HepG2 (cell line): ENCODE measurements around the gene TEX261. TPM values are rescaled to one million over a fixed set of nuclear protein-coding genes. Genes with fewer than 3 reads are reported as not detected.

Experiments
- ATAC-seq: fragments of 200-7000 bp; cut with Tn5 transposase; 3 replicates; pipeline ENCODE4 v1.9.1; 2020; ENCODE audit warnings: mild to moderate bottlenecking, moderate library complexity
- BruUV-seq: library from RNA; stranded (reverse); fragments of 400-500 nt; replicated peaks from 2 replicates; lab custom pipeline; 2021; lab: Mats Ljungman, UMichigan
- CTCF ChIA-PET: fragments of 300-600 bp; formaldehyde crosslinking; extraction: SDS; loops from one replicate; lab custom pipeline; 2021; ENCODE audit warnings: low total read pairs, inconsistent platforms, low intra/inter-chr PET ratio; lab: Yijun Ruan, JAX
- POLR2A ChIA-PET: fragments of 350-600 bp; sonication (Branson Sonifier 250); formaldehyde crosslinking; loops from one replicate; lab custom pipeline; 2020; ENCODE audit warnings: antibody characterized with exemption, inconsistent platforms; lab: Yijun Ruan, JAX
- DNase-seq: peaks from one replicate; pipeline ENCODE4 v3.0.0-alpha.2; 2015; ENCODE audit warnings: low spot score
- FAIRE-seq: peaks from 3 replicates; lab custom pipeline; 2011; peaks lifted over from hg19 to GRCh38; lab: Jason Lieb, UNC
- H2AFZ ChIP-seq: one replicate; pipeline ENCODE4 v1.6.1; 2011; ENCODE audit warnings: low read length, inconsistent platforms
- H3K27ac ChIP-seq: fragments of 300-600 bp; 3 replicates; pipeline ENCODE4 v1.8.0; 2011; ENCODE audit warnings: mixed run types, mild to moderate bottlenecking, mixed read lengths, low read length, inconsistent platforms; ENCODE audit not compliant: insufficient read depth; ENCODE audit errors: extremely low read length
- H3K27me3 ChIP-seq, 2 experiments: fragments of 200-600 bp in 1 of 2; 2 replicates in 1 of 2; 3 replicates in 1 of 2; pipeline versions ENCODE4 v1.6.0 to v1.8.0; 2011; ENCODE audit warnings: low read length in 2 of 2, mild to moderate bottlenecking in 2 of 2, moderate library complexity in 2 of 2, inconsistent platforms in 1 of 2; ENCODE audit not compliant: insufficient read depth in 2 of 2, control insufficient read depth in 1 of 2
- H3K36me3 ChIP-seq, 2 experiments: fragments of 200-600 bp in 1 of 2; replicated peaks in 1 of 2; 2 replicates in 1 of 2; 3 replicates in 1 of 2; pipeline versions ENCODE4 v1.5.1 to v1.8.0; 2011; ENCODE audit warnings: low read length in 2 of 2, inconsistent platforms in 1 of 2; ENCODE audit not compliant: insufficient read depth in 2 of 2, control insufficient read depth in 1 of 2
- H3K4me1 ChIP-seq: 2 replicates; pipeline ENCODE4 v1.5.1; 2012; ENCODE audit warnings: low read length, inconsistent platforms; ENCODE audit not compliant: insufficient read depth
- H3K4me2 ChIP-seq: 2 replicates; pipeline ENCODE4 v1.6.0; 2011; ENCODE audit warnings: low read depth, low read length, inconsistent platforms
- H3K4me3 ChIP-seq, 3 experiments: fragments of 200-600 bp in 1 of 3; sonication (generic), shearing (Covaris generic) in 1 of 3; replicated peaks in 1 of 3; 2 replicates each; pipeline ENCODE4 v1.5.1; 2011 to 2016; ENCODE audit warnings: low read length in 3 of 3, inconsistent platforms in 2 of 3, low read depth in 2 of 3, mild to moderate bottlenecking in 2 of 3, control low read depth in 1 of 3, mixed read lengths in 1 of 3; ENCODE audit not compliant: insufficient read depth in 1 of 3
- H3K79me2 ChIP-seq: one replicate; pipeline ENCODE4 v1.6.1; 2011; ENCODE audit warnings: low read length, inconsistent platforms; ENCODE audit not compliant: insufficient read depth
- H3K9ac ChIP-seq: 2 replicates; pipeline ENCODE4 v1.6.0; 2011; ENCODE audit warnings: mild to moderate bottlenecking, low read depth, low read length, inconsistent platforms; ENCODE audit not compliant: insufficient read depth
- H3K9me3 ChIP-seq: 2 replicates; pipeline ENCODE4 v1.5.1; 2012; ENCODE audit warnings: mild to moderate bottlenecking, low read length
- H4K20me1 ChIP-seq: 2 replicates; pipeline ENCODE4 v1.6.0; 2011; ENCODE audit warnings: inconsistent platforms, mild to moderate bottlenecking, low read length, moderate library complexity; ENCODE audit not compliant: insufficient read depth
- HMGA1 ChIP-seq: sonication (generic); formaldehyde crosslinking; conservative IDR thresholded peaks from 2 replicates; pipeline ENCODE4 v1.4.0; 2020; ENCODE audit warnings: missing genetic modification reagents
- MYC ChIP-seq: sonication (generic); formaldehyde crosslinking; IDR thresholded peaks from 2 replicates; pipeline ENCODE4 v1.9.0; 2021; ENCODE audit warnings: missing genetic modification reagents, borderline replicate concordance
- ONECUT2 ChIP-seq: sonication (generic); formaldehyde crosslinking; IDR thresholded peaks from 2 replicates; pipeline ENCODE4 v1.4.0; 2020; ENCODE audit warnings: missing genetic modification reagents
- SIX1 ChIP-seq: sonication (generic); formaldehyde crosslinking; IDR thresholded peaks from 2 replicates; pipeline ENCODE4 v1.4.0; 2020; ENCODE audit warnings: missing genetic modification reagents, borderline replicate concordance
- SOX6 ChIP-seq, 2 experiments: fragments of 450-650 bp in 1 of 2; sonication (generic) in 1 of 2; formaldehyde crosslinking in 1 of 2; IDR thresholded peaks; 2 replicates each; pipeline versions ENCODE4 v1.4.0 to v1.6.1; 2017 to 2020; ENCODE audit warnings: antibody characterized with exemption in 1 of 2, mild to moderate bottlenecking in 1 of 2, missing genetic modification reagents in 1 of 2
- SSRP1 ChIP-seq: IDR thresholded peaks from 2 replicates; pipeline ENCODE4 v1.6.1; 2016; ENCODE audit warnings: control low read depth
- WGBS: methylation state at CpG from one replicate; pipeline ENCODE4 v1.1.6; 2017; ENCODE audit warnings: low lambda C conversion rate; 5-methylcytosine and 5-hydroxymethylcytosine counted together
- in situ Hi-C: cut with HindIII; loops from 2 replicates; pipeline ENCODE4 v1.10.0; 2017; ENCODE audit warnings: low pct_unique_long_range_greater_than_20kb; ENCODE audit not compliant: extremely low pct_ligation_motif_present
- intact Hi-C: fragments of 100-400 bp; cut with micrococcal nuclease; formaldehyde crosslinking; loops from one replicate; pipeline ENCODE4 v1.10.0; 2022; ENCODE audit not compliant: unreplicated experiment
- polyA plus RNA-seq, 8 experiments: library from polyadenylated mRNA; depleted of rRNA in 3 of 8; stranded (reverse) in 7 of 8; unstranded in 1 of 8; fragments of >200 nt; fragmentation: Illumina TruSeq in 4 of 8; extraction: Trizol in 4 of 8; gene quantifications; 2 replicates each; pipeline versions ENCODE4 v1.2.1 to v1.2.3, GENCODE V29; 2011 to 2016; ENCODE audit warnings: low read depth in 4 of 8, missing spikeins in 1 of 8, mixed read lengths in 1 of 8; ENCODE audit not compliant: insufficient read depth in 1 of 8
- total RNA-seq, 5 experiments: library from RNA; depleted of rRNA; stranded (reverse); fragments of >200 nt; fragmentation: Illumina TruSeq; extraction: Trizol; gene quantifications; 2 replicates each; pipeline ENCODE4 v1.2.3, GENCODE V29; 2016; ENCODE audit warnings: low read depth in 1 of 5
- TF ChIP-seq, protein P1 (sequence below): sonication (generic); formaldehyde crosslinking; IDR thresholded peaks from 2 replicates; pipeline ENCODE4 v1.4.0; 2020; ENCODE audit warnings: mild to moderate bottlenecking, missing genetic modification reagents, borderline replicate concordance
- TF ChIP-seq, protein P2 (sequence below): sonication (generic); formaldehyde crosslinking; IDR thresholded peaks from 2 replicates; pipeline ENCODE4 v1.4.0; 2020; ENCODE audit warnings: low read depth, mild to moderate bottlenecking, missing genetic modification reagents
- TF ChIP-seq, protein P3 (sequence below): sonication (generic); formaldehyde crosslinking; IDR thresholded peaks from 2 replicates; pipeline ENCODE4 v1.8.0; 2022; ENCODE audit warnings: missing genetic modification reagents, mild to moderate bottlenecking, moderate library complexity, borderline replicate concordance
- TF ChIP-seq, protein P4 (sequence below): sonication (generic); formaldehyde crosslinking; IDR thresholded peaks from 2 replicates; pipeline ENCODE4 v1.9.0; 2021; ENCODE audit warnings: missing genetic modification reagents, borderline replicate concordance

TEX261 gene
- total and polyA plus RNA-seq, 2 of the 13 experiments (the other 11 are each of a cell fraction or from before 2014, with no cell fraction given), result 43.8 to 78.7 TPM

DNA sequence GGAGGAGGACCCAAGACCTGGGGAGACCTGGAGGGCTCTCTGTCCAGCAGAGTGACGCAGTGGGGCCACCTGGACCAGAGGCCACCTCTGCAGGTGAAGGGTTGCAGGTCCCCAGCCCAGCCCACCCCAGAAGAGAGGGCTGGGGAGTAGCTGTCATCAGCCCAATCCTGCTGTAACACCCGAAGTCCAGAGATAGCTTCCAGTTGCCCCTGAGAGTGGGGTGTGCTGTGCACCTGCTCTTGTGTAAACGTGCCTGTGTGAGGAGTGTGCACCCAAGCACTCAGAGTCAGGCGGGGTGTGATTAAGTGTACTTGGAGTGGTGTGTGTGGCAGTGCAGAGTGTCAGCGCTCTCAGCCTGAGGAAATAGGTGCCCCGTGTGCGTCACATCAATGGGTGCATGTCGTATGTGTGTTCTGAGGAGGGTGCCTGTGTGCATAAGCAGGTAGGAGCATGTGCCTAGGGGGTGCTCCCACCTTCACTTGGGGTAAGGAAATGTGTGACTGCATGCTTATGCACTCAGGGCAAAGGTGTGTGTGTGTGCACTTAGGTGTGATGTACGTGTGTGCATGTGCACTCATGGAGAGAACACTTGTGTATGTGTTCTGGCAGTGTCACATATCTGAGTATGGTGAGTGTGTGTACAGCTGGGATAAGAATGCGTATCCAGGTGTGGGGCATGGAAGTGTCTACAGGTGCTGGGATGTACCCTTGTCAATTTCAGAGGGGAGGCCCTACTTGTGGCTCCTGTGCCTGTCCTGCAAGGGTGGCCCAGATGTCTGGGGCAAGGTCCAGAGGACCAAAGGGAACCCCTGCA, 58.3 kb downstream of the TEX261 start:
- WGBS, result 52% methylated on average over 9 of the region's 10 CpGs
- no TSS peak for BruUV-seq
- POLR2A ChIA-PET, result interaction anchor here (0.7 to 1.3 kb wide), 6 partner anchors 11 to 132 kb away, joined by 3 to 4 read pairs (median 3); partner anchors contain the start of gene NAGK
- TF ChIP-seq, protein P1, sequence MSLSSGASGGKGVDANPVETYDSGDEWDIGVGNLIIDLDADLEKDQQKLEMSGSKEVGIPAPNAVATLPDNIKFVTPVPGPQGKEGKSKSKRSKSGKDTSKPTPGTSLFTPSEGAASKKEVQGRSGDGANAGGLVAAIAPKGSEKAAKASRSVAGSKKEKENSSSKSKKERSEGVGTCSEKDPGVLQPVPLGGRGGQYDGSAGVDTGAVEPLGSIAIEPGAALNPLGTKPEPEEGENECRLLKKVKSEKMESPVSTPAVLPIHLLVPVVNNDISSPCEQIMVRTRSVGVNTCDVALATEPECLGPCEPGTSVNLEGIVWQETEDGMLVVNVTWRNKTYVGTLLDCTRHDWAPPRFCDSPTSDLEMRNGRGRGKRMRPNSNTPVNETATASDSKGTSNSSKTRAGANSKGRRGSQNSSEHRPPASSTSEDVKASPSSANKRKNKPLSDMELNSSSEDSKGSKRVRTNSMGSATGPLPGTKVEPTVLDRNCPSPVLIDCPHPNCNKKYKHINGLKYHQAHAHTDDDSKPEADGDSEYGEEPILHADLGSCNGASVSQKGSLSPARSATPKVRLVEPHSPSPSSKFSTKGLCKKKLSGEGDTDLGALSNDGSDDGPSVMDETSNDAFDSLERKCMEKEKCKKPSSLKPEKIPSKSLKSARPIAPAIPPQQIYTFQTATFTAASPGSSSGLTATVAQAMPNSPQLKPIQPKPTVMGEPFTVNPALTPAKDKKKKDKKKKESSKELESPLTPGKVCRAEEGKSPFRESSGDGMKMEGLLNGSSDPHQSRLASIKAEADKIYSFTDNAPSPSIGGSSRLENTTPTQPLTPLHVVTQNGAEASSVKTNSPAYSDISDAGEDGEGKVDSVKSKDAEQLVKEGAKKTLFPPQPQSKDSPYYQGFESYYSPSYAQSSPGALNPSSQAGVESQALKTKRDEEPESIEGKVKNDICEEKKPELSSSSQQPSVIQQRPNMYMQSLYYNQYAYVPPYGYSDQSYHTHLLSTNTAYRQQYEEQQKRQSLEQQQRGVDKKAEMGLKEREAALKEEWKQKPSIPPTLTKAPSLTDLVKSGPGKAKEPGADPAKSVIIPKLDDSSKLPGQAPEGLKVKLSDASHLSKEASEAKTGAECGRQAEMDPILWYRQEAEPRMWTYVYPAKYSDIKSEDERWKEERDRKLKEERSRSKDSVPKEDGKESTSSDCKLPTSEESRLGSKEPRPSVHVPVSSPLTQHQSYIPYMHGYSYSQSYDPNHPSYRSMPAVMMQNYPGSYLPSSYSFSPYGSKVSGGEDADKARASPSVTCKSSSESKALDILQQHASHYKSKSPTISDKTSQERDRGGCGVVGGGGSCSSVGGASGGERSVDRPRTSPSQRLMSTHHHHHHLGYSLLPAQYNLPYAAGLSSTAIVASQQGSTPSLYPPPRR, result 0 out of 2 replicates have a peak, but pooled peaks have one; percentile 35
- TF ChIP-seq ONECUT2 (CRISPR knock-in tag) (no peak), SOX6 (IDR thresholded peaks at IDR 0.05) (no peak), SOX6 (CRISPR knock-in tag; IDR thresholded peaks at IDR 0.05) (no peak), MYC (CRISPR knock-in tag) (0 out of 2 replicates have a peak, but pooled peaks have one; percentile 34), SSRP1 (0 out of 2 replicates have a peak, but pooled peaks have one; percentile 52), SIX1 (CRISPR knock-in tag) (no peak), HMGA1 (CRISPR knock-in tag) (no peak)
- TF ChIP-seq, protein P2, sequence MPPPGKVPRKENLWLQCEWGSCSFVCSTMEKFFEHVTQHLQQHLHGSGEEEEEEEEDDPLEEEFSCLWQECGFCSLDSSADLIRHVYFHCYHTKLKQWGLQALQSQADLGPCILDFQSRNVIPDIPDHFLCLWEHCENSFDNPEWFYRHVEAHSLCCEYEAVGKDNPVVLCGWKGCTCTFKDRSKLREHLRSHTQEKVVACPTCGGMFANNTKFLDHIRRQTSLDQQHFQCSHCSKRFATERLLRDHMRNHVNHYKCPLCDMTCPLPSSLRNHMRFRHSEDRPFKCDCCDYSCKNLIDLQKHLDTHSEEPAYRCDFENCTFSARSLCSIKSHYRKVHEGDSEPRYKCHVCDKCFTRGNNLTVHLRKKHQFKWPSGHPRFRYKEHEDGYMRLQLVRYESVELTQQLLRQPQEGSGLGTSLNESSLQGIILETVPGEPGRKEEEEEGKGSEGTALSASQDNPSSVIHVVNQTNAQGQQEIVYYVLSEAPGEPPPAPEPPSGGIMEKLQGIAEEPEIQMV (CRISPR knock-in tag), result peak; percentile 31; the same call in 1 of the 2 replicates
- TF ChIP-seq, protein P3, sequence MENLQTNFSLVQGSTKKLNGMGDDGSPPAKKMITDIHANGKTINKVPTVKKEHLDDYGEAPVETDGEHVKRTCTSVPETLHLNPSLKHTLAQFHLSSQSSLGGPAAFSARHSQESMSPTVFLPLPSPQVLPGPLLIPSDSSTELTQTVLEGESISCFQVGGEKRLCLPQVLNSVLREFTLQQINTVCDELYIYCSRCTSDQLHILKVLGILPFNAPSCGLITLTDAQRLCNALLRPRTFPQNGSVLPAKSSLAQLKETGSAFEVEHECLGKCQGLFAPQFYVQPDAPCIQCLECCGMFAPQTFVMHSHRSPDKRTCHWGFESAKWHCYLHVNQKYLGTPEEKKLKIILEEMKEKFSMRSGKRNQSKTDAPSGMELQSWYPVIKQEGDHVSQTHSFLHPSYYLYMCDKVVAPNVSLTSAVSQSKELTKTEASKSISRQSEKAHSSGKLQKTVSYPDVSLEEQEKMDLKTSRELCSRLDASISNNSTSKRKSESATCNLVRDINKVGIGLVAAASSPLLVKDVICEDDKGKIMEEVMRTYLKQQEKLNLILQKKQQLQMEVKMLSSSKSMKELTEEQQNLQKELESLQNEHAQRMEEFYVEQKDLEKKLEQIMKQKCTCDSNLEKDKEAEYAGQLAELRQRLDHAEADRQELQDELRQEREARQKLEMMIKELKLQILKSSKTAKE (CRISPR knock-in tag), result 0 out of 2 replicates have a peak, but pooled peaks have one; percentile 16
- TF ChIP-seq, protein P4, sequence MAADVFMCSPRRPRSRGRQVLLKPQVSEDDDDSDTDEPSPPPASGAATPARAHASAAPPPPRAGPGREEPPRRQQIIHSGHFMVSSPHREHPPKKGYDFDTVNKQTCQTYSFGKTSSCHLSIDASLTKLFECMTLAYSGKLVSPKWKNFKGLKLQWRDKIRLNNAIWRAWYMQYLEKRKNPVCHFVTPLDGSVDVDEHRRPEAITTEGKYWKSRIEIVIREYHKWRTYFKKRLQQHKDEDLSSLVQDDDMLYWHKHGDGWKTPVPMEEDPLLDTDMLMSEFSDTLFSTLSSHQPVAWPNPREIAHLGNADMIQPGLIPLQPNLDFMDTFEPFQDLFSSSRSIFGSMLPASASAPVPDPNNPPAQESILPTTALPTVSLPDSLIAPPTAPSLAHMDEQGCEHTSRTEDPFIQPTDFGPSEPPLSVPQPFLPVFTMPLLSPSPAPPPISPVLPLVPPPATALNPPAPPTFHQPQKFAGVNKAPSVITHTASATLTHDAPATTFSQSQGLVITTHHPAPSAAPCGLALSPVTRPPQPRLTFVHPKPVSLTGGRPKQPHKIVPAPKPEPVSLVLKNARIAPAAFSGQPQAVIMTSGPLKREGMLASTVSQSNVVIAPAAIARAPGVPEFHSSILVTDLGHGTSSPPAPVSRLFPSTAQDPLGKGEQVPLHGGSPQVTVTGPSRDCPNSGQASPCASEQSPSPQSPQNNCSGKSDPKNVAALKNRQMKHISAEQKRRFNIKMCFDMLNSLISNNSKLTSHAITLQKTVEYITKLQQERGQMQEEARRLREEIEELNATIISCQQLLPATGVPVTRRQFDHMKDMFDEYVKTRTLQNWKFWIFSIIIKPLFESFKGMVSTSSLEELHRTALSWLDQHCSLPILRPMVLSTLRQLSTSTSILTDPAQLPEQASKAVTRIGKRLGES (CRISPR knock-in tag), result no peak

More for the DNA sequence above, 58.3 kb downstream of the TEX261 start:
- no peak overlapping the region for H2AFZ ChIP-seq
- no peak overlapping the region for H3K27ac ChIP-seq
- in situ Hi-C loops, result no loop called here
- no peak overlapping the region for H3K9ac ChIP-seq
- H3K4me3 ChIP-seq, result peak overlapping the region in 1 of 3 experiments; percentile 49; a peak in 1 of 6 replicates
- no peaks in the 10 kb centered on the region for H3K79me2 ChIP-seq
- intact Hi-C loops, result no loop called here
- no peaks in the 10 kb centered on the region for H3K36me3 ChIP-seq
- no peak for FAIRE-seq
- no peaks in the 10 kb centered on the region; a peak in 1 of 5 replicates for H3K27me3 ChIP-seq
- CTCF ChIA-PET, result no interaction called here
- no peaks in the 10 kb centered on the region for H4K20me1 ChIP-seq
- no peak for DNase-seq
- ATAC-seq, result peak; percentile 2
- H3K4me1 ChIP-seq, result peaks cover 49% of the 10 kb centered on the region
- H3K9me3 ChIP-seq, result no peaks in the 10 kb centered on the region
- peak overlapping the region; percentile 52 for H3K4me2 ChIP-seq
